ENCODE results near the gene CRTC2. TPM values are rescaled to one million over a fixed set of nuclear protein-coding genes. Genes with fewer than 3 reads are reported as not detected.

CRTC2 gene
- total and polyA plus RNA-seq, 9 of the 15 experiments (the other 6 are each of a cell fraction or from before 2014, with no cell fraction given): 2.7 to 26.4 (median 10.2) TPM

DNA sequence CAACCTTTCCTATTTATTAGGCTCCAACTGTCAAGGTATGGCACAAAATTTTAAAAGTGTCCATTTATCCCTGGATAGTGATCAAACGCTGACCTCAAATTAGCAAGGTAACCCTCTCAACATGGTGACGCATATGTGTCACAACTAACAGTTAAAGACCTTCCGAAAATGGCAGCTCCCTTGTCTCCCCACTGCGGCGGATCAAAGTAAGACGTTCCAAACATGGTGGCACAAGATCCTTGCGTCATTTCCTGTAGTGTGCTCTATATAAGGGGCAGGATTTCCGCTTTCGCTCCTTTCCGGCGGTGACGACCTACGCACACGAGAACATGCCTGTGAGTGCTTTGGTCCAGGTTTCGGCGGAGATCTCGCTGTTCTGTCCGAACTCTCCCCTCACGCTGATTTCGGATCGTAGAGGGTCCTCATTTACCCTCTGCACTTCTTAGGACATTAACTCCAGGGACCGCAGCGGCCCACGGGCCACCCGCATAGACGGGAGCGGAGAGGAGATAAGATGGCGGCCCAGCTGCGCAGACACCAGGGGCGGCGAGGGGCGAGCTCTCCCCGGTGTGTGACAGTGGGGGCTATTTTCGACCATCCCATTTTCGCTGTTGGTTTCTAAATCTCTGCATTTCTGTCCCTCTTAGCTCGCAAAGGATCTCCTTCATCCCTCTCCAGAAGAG, 32.2 kb upstream of the CRTC2 start, which contains the start of gene RPS27 (continued):
- TF ChIP-seq PRDM10 (IDR thresholded peaks at IDR 0.05; ENCODE audit: partially characterized antibody): peak; percentile 98
- no peak for TF ChIP-seq ZC3H11A (IDR thresholded peaks at IDR 0.05; ENCODE audit: low read depth, low read length)
- TF ChIP-seq ZNF165 (CRISPR knock-in tag; IDR thresholded peaks at IDR 0.05; ENCODE audit: borderline replicate concordance): no peak
- no peak for TF ChIP-seq CBX8 (IDR thresholded peaks at IDR 0.05; ENCODE audit: borderline replicate concordance, extremely low read depth, low read depth, low read length, poor library complexity, severe bottlenecking)
- no peak for TF ChIP-seq ESRRB (CRISPR knock-in tag; IDR thresholded peaks at IDR 0.05; ENCODE audit: borderline replicate concordance)
- TF ChIP-seq NCOA6 (IDR thresholded peaks at IDR 0.05): no peak; the same call in 1 of the 2 replicates
- TF ChIP-seq FOXP1 (CRISPR knock-in tag; IDR thresholded peaks at IDR 0.05): peak; percentile 89
- peak; percentile 93 for TF ChIP-seq ZNF766 (CRISPR knock-in tag; conservative IDR thresholded peaks at IDR 0.05)
- TF ChIP-seq HEY1 (CRISPR knock-in tag; IDR thresholded peaks at IDR 0.05; ENCODE audit: borderline replicate concordance): no peak
- TF ChIP-seq CEBPB (tag; IDR thresholded peaks at IDR 0.05): peak; percentile 93
- peak; percentile 89 for TF ChIP-seq ZNF644 (tag; IDR thresholded peaks at IDR 0.05; ENCODE audit: low read depth)
- TF ChIP-seq ZNF717 (CRISPR knock-in tag; IDR thresholded peaks at IDR 0.05): no peak
- no peak for TF ChIP-seq CLOCK (CRISPR knock-in tag; IDR thresholded peaks at IDR 0.05; ENCODE audit: borderline replicate concordance)
- no peak for TF ChIP-seq ELK1 (CRISPR knock-in tag; IDR thresholded peaks at IDR 0.05)
- TF ChIP-seq, protein P1, sequence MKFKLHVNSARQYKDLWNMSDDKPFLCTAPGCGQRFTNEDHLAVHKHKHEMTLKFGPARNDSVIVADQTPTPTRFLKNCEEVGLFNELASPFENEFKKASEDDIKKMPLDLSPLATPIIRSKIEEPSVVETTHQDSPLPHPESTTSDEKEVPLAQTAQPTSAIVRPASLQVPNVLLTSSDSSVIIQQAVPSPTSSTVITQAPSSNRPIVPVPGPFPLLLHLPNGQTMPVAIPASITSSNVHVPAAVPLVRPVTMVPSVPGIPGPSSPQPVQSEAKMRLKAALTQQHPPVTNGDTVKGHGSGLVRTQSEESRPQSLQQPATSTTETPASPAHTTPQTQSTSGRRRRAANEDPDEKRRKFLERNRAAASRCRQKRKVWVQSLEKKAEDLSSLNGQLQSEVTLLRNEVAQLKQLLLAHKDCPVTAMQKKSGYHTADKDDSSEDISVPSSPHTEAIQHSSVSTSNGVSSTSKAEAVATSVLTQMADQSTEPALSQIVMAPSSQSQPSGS (CRISPR knock-in tag; IDR thresholded peaks at IDR 0.05): no peak
- TF ChIP-seq ID3 (CRISPR knock-in tag; IDR thresholded peaks at IDR 0.05): no peak
- TF ChIP-seq ID3 (tag; IDR thresholded peaks at IDR 0.05): peak; percentile 88
- TF ChIP-seq SLC30A9 (CRISPR knock-in tag; IDR thresholded peaks at IDR 0.05): no peak

All from K562 (cell line).